ENCODE measurements around the gene LIN54. TPM values are rescaled to one million over a fixed set of nuclear protein-coding genes. Genes with fewer than 3 reads are reported as not detected.

The LIN54 gene
- total RNA-seq, 1 donor from 2014 or later, result 8.4 TPM

- no peak for TF ChIP-seq CTCF (conservative IDR thresholded peaks at IDR 0.05; ENCODE audit: low read depth, low read length)
- no peak for DNase-seq (ENCODE audit: low read depth)
Measured at GRCh38 chr4:82901183-82901718, 109.4 kb downstream of the LIN54 start.

GRCh38 chr4:82900411-82901182, 110.0 kb downstream of the LIN54 start, which contains the start of gene THAP9:
Gene THAP9, plus strand, starts transcription at chr4:82900735. Its CDS starts 68 bp downstream, at chr4:82900803.
- peak; percentile 88 for DNase-seq (ENCODE audit: low read depth)
- peak within 1 kb of the TSS; percentile 87 for H3K4me3 ChIP-seq (ENCODE audit: low read depth, low read length)
- no peak for TF ChIP-seq CTCF (conservative IDR thresholded peaks at IDR 0.05; ENCODE audit: low read depth, low read length)

More at GRCh38 chr4:82901183-82901718, 109.4 kb downstream of the LIN54 start:
- H3K4me3 ChIP-seq (ENCODE audit: low read depth, low read length), result peak overlapping the region; percentile 87

GRCh38 chr4:82900066-82900410, 110.6 kb downstream of the LIN54 start:
- no peak for DNase-seq (ENCODE audit: low read depth)
- no peak for TF ChIP-seq CTCF (conservative IDR thresholded peaks at IDR 0.05; ENCODE audit: low read depth, low read length)
- peak overlapping the region; percentile 87 for H3K4me3 ChIP-seq (ENCODE audit: low read depth, low read length)

GRCh38 chr4:82899374-82900065, 111.1 kb downstream of the LIN54 start:
- no peak for DNase-seq (ENCODE audit: low read depth)
- H3K4me3 ChIP-seq (ENCODE audit: low read depth, low read length), result peak overlapping the region; percentile 87
- TF ChIP-seq CTCF (conservative IDR thresholded peaks at IDR 0.05; ENCODE audit: low read depth, low read length), result no peak

- peak overlapping the region; percentile 87 for H3K4me3 ChIP-seq (ENCODE audit: low read depth, low read length)
- no peak for DNase-seq (ENCODE audit: low read depth)
- peak; percentile 53 for TF ChIP-seq CTCF (conservative IDR thresholded peaks at IDR 0.05; ENCODE audit: low read depth, low read length)
Measured at GRCh38 chr4:82898322-82899243, 112.0 kb downstream of the LIN54 start.

- no peak for TF ChIP-seq CTCF (conservative IDR thresholded peaks at IDR 0.05; ENCODE audit: low read depth, low read length)
- no peak for DNase-seq (ENCODE audit: low read depth)
Measured at GRCh38 chr4:82896755-82897154, 113.9 kb downstream of the LIN54 start.

More at GRCh38 chr4:82896755-82897154, 113.9 kb downstream of the LIN54 start:
- H3K4me3 ChIP-seq (ENCODE audit: low read depth, low read length), result no peak overlapping the region
